HG02798 (cell line): Measurements from ENCODE around the gene HIRIP3.
"Not testable (repeated sequence)": the region's sequence is repeated elsewhere in the genome, so short reads cannot be mapped to it uniquely, and the experiment has no call there.

Source experiments
- ATAC-seq: cut with Tn5 transposase; IDR thresholded peaks from one replicate; pipeline ENCODE4 v1.9.1; 2021; ENCODE audit warnings: mild to moderate bottlenecking; ENCODE audit not compliant: unreplicated experiment, poor library complexity

The HIRIP3 gene, protein sequence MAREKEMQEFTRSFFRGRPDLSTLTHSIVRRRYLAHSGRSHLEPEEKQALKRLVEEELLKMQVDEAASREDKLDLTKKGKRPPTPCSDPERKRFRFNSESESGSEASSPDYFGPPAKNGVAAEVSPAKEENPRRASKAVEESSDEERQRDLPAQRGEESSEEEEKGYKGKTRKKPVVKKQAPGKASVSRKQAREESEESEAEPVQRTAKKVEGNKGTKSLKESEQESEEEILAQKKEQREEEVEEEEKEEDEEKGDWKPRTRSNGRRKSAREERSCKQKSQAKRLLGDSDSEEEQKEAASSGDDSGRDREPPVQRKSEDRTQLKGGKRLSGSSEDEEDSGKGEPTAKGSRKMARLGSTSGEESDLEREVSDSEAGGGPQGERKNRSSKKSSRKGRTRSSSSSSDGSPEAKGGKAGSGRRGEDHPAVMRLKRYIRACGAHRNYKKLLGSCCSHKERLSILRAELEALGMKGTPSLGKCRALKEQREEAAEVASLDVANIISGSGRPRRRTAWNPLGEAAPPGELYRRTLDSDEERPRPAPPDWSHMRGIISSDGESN

GRCh38 chr16:29995324-29995910, at the start of gene HIRIP3:
TSS of gene HIRIP3 (minus strand) at chr16:29995617. CDS start at chr16:29995605, 12 bp downstream.
- peak; percentile 61 for ATAC-seq

GRCh38 chr16:30041841-30042240, 46.4 kb upstream of the HIRIP3 start:
- ATAC-seq = no peak

DNA sequence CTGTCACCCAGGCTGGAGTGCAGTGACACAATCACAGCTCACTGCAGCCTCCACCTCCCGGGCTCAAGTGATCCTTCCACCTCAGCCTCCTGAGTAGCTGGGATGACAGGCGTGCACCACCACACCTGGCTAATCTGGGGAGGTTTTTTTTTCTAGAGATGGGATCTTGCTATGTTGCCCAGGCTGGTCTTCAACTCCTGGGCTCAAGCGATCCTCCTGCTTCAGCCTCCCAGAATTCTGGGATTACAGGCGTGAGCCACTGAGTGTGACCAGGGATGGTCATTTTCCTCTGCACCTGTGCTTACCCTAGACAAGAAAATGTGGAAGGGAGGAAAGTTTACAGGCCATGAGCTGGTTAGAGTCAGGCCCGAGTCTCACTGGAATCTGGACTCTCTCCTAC, 45.3 kb upstream of the HIRIP3 start:
- not testable (repeated sequence) for ATAC-seq

GRCh38 chr16:30040221-30040620, 44.8 kb upstream of the HIRIP3 start:
- ATAC-seq = no peak

DNA sequence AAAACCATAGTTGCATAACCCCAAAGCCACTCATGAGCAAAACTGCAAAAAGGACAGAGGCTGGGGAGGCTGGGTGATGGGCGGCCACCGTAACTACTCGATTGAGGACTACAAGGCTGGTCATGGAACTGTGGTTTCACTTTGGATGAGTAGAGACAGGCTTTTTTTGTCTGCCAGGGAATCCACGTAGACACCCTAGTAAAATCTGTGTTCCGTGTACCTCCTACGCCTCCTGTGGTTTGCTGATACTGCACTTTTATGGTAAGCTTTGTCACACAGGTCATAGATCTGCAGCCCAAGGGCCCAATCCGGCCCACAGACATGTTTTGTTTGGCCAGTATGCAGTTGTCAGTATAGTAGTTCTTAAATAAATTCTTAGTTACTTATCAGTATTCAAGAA, 37.9 kb upstream of the HIRIP3 start:
- no peak for ATAC-seq

DNA sequence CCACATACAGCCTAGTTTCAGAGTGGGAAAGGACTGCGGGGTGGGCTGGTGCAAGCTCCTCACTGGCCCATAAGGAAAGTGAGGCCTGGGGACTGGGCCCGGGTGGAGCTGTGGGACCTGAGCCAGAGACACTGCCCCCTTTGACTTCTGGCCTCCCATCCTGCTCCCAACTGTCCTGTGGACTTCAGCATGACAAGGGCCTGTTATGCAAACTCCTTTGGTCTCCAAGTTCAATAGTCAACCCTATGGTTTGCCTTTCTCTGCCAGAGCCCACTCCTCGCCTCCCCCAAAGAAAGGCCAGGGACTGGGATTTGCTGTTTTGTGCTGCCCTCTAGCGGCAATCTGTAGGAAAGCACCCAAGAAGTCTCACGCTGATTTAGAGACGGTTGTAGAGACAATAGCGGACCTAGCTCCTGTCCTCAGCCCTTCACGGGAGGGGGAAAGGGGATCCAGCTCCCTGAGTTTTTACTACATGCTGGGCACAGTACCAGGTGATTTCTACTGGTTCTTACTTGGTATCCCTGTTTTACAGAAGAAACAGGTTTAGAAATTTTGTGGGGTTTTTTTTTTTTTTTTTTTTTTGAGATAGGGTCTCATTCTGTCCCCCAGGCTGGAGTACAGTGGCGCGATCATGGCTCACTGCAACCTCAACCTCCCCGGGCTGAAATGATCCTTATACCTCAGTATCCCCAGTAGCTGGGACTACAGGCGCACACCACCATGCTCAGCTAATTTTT, 36.8 kb upstream of the HIRIP3 start:
- no peak for ATAC-seq

DNA sequence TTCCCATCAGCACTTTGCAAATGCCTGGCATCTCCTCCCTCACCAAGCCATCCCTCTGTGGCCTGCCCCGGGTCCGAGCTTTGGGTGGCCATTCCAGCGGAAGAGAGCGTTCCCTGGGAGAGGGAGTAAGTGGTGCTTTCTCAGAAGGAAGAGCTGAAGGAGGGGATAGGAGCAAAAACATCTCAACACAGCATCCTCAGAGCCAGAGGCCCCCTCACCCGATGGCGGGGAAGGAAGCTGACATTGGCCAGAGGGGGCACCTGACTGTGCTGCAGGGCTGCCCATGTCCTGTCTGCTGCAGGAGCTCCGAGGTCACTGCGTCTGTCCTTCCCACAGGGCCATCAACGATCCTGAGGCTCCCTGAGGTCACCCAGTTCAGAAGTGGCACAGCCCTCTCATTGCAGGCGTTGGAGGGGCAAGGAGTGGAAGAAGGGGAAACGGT, 36.1 kb upstream of the HIRIP3 start:
- ATAC-seq = no peak

GRCh38 chr16:30030841-30031413, 35.5 kb upstream of the HIRIP3 start, which contains the start of gene TLCD3B:
TSS of gene TLCD3B (minus strand) at chr16:30031271. CDS start at chr16:30030527, 744 bp downstream.
- no peak for ATAC-seq

DNA sequence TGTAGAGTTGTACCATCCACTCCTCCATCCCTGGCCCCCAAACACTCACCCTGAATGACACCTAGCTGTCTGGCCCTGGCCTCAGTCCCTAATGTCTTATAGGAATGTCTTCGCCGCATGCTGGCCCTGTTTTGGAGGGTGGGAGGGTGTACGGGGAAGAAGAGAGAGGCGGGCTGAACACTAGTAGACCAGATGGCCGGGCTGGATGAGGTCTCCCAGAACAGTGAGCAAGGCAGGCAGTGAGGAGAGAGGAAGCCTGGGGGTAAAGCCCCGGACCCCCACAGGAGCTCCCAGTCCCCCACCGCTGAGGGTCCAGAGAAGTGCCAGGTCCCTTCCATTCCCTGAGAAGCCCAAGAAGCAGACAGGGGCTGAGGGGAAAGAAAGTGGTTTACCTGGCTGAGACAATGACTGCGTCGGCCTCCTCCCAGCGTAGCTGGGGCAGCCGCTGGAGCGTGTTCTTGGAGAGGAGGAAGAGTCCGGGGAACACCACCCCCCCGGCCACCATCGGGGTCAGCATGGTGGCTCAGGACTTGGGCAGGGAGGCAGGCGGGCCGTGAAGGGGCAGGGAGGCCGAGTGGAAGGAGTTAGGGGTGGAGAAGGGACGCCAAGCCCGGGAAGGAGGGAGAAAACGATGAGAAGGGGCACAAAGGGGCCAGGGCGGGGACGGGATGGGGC, 34.7 kb upstream of the HIRIP3 start:
- no peak for ATAC-seq

DNA sequence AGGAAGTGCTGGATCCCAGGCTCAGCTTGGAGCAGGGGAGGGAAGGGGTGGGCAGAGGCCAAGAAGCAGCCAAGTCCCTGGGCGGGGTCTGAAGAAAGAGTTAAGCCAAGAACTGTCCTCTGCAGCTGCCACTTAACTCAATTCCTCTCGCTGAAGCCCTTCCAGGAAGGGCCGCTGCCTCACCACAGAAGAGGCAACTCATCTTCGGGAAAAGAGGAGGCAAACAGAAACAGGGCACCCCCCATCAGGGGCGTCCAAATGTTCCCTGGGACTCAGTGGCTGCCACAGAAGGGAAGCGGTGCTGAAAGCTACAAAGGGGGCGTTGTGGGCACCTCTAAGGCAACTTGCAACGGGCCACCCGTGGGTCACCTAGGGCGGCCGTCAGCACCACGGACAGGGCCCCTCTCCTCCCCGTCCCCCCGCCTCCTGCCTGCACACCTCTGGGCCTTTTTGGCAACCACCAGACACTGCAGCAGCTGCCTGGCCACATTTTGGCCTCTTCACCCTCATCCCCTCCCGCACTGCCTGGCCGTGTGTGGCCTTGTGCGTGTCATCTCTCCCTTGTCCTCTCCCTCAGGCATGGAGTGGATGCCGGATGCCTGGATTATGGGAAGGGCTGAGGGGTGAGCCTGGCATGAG, 33.1 kb upstream of the HIRIP3 start:
- ATAC-seq = no peak

- no peak for ATAC-seq
Measured at GRCh38 chr16:30027588-30028437, 32.4 kb upstream of the HIRIP3 start.

DNA sequence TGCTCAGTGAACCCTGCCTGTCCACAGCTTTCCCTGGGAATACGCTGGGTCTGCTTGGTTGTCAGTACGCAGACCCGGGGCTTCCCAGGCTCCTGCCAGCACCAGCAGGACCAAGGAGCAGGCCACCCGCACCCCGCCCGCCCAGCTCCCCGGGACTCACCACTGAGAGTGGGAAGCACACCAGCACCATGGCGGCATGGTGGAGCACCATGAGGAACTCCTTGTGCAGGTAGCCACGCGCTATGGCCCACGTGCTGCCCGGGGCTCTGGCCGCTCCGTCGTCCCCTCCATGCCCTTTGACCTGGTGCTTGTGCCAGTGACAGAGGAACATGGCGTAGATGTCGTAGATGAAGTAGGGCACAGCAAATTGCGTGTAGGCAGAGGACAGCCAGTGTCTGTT, 31.0 kb upstream of the HIRIP3 start:
- ATAC-seq = no peak

DNA sequence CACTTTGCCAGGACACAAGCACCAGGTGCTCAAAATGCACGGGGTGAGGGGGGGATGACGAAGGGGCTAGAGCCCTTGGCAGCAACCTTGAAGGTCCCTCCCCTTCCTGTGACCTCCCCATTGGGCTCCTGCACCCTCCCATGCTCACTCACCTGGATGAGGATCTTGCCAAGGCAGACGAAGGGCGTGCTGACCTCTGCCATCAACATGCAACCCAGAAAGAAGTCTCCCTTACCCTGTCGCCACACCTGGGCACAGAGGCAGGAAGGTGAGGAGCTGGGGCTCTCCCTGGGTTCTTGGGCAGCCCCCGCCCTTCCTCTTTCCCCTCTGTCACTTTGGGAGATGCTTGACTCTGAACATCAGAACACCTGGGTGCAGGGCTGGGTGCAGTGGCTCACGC, 30.2 kb upstream of the HIRIP3 start:
- no peak for ATAC-seq

DNA sequence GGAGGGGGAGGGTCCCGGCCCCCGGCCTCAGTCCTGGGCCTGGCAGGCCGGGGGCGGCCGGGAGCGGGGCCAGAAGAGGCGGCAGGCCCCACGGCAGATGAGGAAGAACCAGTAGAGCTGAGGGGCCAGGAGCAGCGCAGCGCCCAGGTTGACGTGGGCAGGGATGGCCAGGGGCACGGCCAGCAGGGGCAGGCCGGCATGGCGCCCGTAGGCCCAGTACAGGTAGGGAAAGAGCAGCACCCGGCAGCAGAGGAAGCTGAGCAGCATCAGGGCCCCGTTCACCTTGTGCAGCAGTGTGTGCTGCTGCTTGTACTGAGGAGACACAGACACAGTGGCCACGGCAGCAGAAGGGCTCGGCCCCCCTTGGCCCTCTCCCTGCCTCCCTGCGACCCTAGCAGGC, 29.7 kb upstream of the HIRIP3 start:
- ATAC-seq = no peak

GRCh38 chr16:30024451-30024850, 29.0 kb upstream of the HIRIP3 start:
- ATAC-seq = no peak

DNA sequence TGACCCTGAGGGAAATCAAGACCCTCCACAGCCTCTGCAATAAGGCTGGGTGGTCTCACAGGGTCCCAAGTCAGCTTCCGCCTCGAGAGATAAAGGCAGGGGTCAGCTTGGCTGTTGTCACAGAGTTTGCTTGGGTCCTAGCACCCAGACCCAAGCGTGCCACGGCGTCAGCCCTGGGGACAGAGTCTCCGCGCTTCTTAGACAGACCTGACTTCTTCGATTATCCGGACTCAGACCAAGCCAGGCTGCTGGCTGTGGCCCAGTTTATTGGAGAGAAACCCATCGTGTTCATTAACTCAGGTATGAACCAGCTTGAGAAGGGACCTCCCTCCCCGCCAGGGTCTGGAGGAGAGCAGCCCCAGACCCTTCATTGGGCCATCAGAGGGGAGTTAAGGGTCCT, 28.2 kb upstream of the HIRIP3 start:
- no peak for ATAC-seq

DNA sequence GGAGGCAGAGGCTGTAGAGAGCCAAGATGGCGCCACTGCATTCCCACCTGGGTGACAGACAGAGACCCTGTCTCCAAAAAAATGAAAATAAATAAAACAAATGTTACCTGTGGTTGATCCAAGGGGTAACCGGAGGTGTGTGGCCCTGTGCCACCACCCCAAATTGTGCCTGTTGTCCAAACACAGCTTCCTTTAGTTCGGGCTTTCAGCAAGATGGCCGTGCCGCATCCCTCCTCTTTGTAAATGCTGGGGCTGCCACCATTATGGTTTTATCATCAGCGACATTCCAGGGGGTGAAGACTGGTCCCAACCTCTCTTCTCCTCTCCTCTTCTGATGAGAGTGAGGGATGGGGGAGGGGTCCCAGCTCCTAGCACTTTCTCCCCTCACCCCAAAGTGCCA, 27.5 kb upstream of the HIRIP3 start, which contains the start of gene C16orf92:
TSS of gene C16orf92 (plus strand) at position 312 of the 400 bp plus-strand sequence. CDS start 143 bp downstream, outside the sequence.
- no peak for ATAC-seq

DNA sequence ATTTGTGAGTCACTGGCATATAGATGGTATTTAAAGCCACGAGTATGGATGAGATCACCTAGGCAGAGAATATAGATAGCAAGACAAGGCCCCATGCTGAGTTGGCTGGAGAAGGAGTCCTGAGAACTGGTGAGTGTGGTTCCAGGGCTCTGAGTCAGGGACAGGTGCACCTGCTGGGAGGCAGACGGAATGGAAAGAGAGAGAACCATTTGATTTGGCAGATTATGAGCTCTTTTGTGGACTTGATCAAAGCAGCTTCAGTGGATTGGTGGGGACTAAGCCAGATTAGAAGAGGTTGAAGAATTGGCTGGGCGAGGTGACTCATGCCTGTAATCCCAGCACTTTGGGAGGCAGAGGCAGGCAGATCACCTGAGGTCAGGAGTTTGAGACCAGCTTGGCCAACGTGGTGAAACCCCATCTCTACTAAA, 23.3 kb upstream of the HIRIP3 start:
- no peak for ATAC-seq
